HEK293T (cell line): ENCODE results near the gene SMDT1.

Experiments used
- ARNT ChIP-seq: fragments of 450-650 bp; IDR thresholded peaks from 2 replicates; pipeline ENCODE4 v1.6.1; 2017; ENCODE audit warnings: mild to moderate bottlenecking
- CTBP1 ChIP-seq: fragments of 450-650 bp; IDR thresholded peaks from 2 replicates; pipeline ENCODE4 v1.6.1; 2016; ENCODE audit warnings: borderline replicate concordance
- ELF4 ChIP-seq: fragments of 450-650 bp; IDR thresholded peaks from 2 replicates; pipeline ENCODE4 v1.6.1; 2017; ENCODE audit warnings: antibody characterized with exemption
- FOXA1 ChIP-seq: fragments of 450-650 bp; IDR thresholded peaks from 2 replicates; pipeline ENCODE4 v1.6.1; 2016; ENCODE audit warnings: mild to moderate bottlenecking
- FOXK2 ChIP-seq: fragments of 450-650 bp; IDR thresholded peaks from 2 replicates; pipeline ENCODE4 v1.6.1; 2016; ENCODE audit warnings: mild to moderate bottlenecking
- FOXM1 ChIP-seq: fragments of 450-650 bp; IDR thresholded peaks from 2 replicates; pipeline ENCODE4 v1.6.1; 2017; ENCODE audit warnings: mild to moderate bottlenecking, borderline replicate concordance
- LEF1 ChIP-seq: fragments of 450-650 bp; IDR thresholded peaks from 2 replicates; pipeline ENCODE4 v1.6.1; 2017; ENCODE audit warnings: mild to moderate bottlenecking, borderline replicate concordance
- NFRKB ChIP-seq: fragments of 450-650 bp; IDR thresholded peaks from 2 replicates; pipeline ENCODE4 v1.6.1; 2016; ENCODE audit warnings: mild to moderate bottlenecking, moderate library complexity
- SP1 ChIP-seq: fragments of 450-650 bp; IDR thresholded peaks from 2 replicates; pipeline ENCODE4 v1.6.1; 2017
- SUZ12 ChIP-seq: fragments of 450-650 bp; IDR thresholded peaks from 2 replicates; pipeline ENCODE4 v1.6.1; 2016; ENCODE audit warnings: mild to moderate bottlenecking
- TARDBP ChIP-seq: fragments of 450-650 bp; IDR thresholded peaks from 2 replicates; pipeline ENCODE4 v1.6.1; 2016

DNA sequence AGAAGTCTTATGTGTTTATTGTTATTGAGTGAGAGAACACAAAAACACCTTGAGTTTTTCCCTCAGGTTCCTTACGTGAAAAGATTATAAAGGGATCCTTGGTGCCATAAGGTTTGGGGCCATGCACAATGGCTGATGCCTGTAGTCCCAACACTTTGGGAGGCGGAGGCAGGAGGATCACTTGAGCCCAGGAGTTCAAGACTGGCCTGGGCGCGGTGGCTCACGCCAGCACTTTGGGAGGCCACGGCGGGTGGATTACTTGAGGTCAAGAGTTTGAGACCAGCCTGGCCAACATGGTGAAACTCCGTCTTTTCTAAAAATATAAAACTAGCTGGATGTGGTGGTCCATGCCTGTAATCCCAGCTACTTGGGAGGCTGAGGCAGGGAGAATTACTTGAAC lies 5.4 kb downstream of the SMDT1 start:
- TF ChIP-seq FOXA1, result no peak
- no peak for TF ChIP-seq SUZ12
- no peak for TF ChIP-seq ELF4
- TF ChIP-seq FOXK2, result no peak
- TF ChIP-seq ARNT, result no peak
- TF ChIP-seq CTBP1, result no peak
- TF ChIP-seq FOXM1, result no peak
- TF ChIP-seq SP1, result no peak
- no peak for TF ChIP-seq NFRKB
- TF ChIP-seq TARDBP, result no peak
- TF ChIP-seq LEF1, result no peak
